ENCODE results near the gene CAMTA1.

GRCh38 chr1:7418442-7419080 is 633.3 kb downstream of the CAMTA1 start:
- TF ChIP-seq CTCF (IDR thresholded peaks at IDR 0.05; ENCODE audit: low read depth, low read length, missing input control): no peak
- no peak for TF ChIP-seq REST (IDR thresholded peaks at IDR 0.05)
- TF ChIP-seq GABPA (IDR thresholded peaks at IDR 0.05 in 1 of 2, conservative IDR thresholded peaks at IDR 0.05 in 1 of 2): no peak
- TF ChIP-seq FOXA2 (IDR thresholded peaks at IDR 0.05): no peak
- no peak for TF ChIP-seq YY1 (IDR thresholded peaks at IDR 0.05)
- TF ChIP-seq TAF1 (conservative IDR thresholded peaks at IDR 0.05): no peak
- no peak for TF ChIP-seq RAD21 (IDR thresholded peaks at IDR 0.05)
- TF ChIP-seq ZBTB33 (IDR thresholded peaks at IDR 0.05): no peak
- no peak for TF ChIP-seq MAX (IDR thresholded peaks at IDR 0.05)
- TF ChIP-seq JUND (IDR thresholded peaks at IDR 0.05): no peak
- no peak for TF ChIP-seq FOXA1 (IDR thresholded peaks at IDR 0.05)
- no peak for TF ChIP-seq RXRA (IDR thresholded peaks at IDR 0.05)
- no peak for TF ChIP-seq ATF3 (IDR thresholded peaks at IDR 0.05)

Data from liver (tissue), 3 donors.